K562 (cell line): ENCODE results near the gene TIMM23. TPM values are rescaled to one million over a fixed set of nuclear protein-coding genes. Genes with fewer than 3 reads are reported as not detected.

Experiments
- CBX2 ChIP-seq: fragments of 200-600 bp; sonication (generic); IDR thresholded peaks from one replicate; pipeline ENCODE4 v1.6.1; 2012; ENCODE audit warnings: mild to moderate bottlenecking, low read length, inconsistent platforms; ENCODE audit not compliant: insufficient read depth, poor library complexity, severe bottlenecking
- CLOCK ChIP-seq: fragments of 250-450 bp; sonication (Bioruptor Pico); IDR thresholded peaks from 2 replicates; pipeline ENCODE4 v1.4.0; 2020; ENCODE audit warnings: mild to moderate bottlenecking, moderate library complexity, borderline replicate concordance
- EP300 ChIP-seq: IDR thresholded peaks from 2 replicates; pipeline ENCODE4 v1.6.1; 2012; ENCODE audit warnings: low read length, improper control_type of control experiment
- FOS ChIP-seq: IDR thresholded peaks from 3 replicates; pipeline ENCODE4 v1.6.1; 2011; ENCODE audit not compliant: insufficient read length; ENCODE audit errors: extremely low read depth
- HOXB6 ChIP-seq: fragments of 250-450 bp; sonication (Bioruptor Pico); IDR thresholded peaks from 2 replicates; pipeline ENCODE4 v1.5.1; 2022; ENCODE audit warnings: mild to moderate bottlenecking, borderline replicate concordance
- MYNN ChIP-seq, 2 experiments: sonication (generic); formaldehyde crosslinking in 1 of 2; IDR thresholded peaks; 2 replicates each; pipeline versions ENCODE4 v1.5.0 to v1.6.1; 2016 to 2020; ENCODE audit warnings: antibody characterized with exemption in 1 of 2, missing genetic modification reagents in 1 of 2
- NFXL1 ChIP-seq: fragments of 450-650 bp; formaldehyde crosslinking; IDR thresholded peaks from 2 replicates; pipeline ENCODE4 v1.4.0; 2021; ENCODE audit warnings: mild to moderate bottlenecking
- POLR2AphosphoS2 ChIP-seq: IDR thresholded peaks from 2 replicates; pipeline ENCODE4 v1.6.1; 2012; ENCODE audit warnings: low read length, improper control_type of control experiment
- RHOXF2B ChIP-seq: fragments of 250-450 bp; sonication (Bioruptor Pico); conservative IDR thresholded peaks from 2 replicates; pipeline ENCODE4 v1.5.1; 2021
- RNF219 ChIP-seq: fragments of 250-450 bp; sonication (Bioruptor Pico); IDR thresholded peaks from 2 replicates; pipeline ENCODE4 v1.5.0; 2022; ENCODE audit warnings: mild to moderate bottlenecking
- SIN3A ChIP-seq, 2 experiments: fragments of 150-350 bp in 1 of 2; IDR thresholded peaks; 2 replicates each; pipeline ENCODE4 v1.6.1; 2011 to 2016; ENCODE audit warnings: borderline replicate concordance in 2 of 2, low read depth in 2 of 2, low read length in 2 of 2, mild to moderate bottlenecking in 2 of 2, moderate library complexity in 2 of 2; ENCODE audit not compliant: control insufficient read depth in 1 of 2
- SMARCE1 ChIP-seq: fragments of 450-650 bp; IDR thresholded peaks from 2 replicates; pipeline ENCODE4 v1.7.1; 2016; ENCODE audit warnings: mild to moderate bottlenecking
- SRF ChIP-seq, 2 experiments: fragments of 250-450, 450-650 bp in 1 of 2; sonication (Bioruptor Pico) in 1 of 2; sonication (generic) in 1 of 2; formaldehyde crosslinking; IDR thresholded peaks; 2 replicates each; pipeline versions ENCODE4 v1.5.0 to v1.5.1; 2020 to 2022; ENCODE audit warnings: mild to moderate bottlenecking in 1 of 2, missing genetic modification reagents in 1 of 2
- TAF9B ChIP-seq: fragments of 450-650 bp; IDR thresholded peaks from 2 replicates; pipeline ENCODE4 v1.6.1; 2018; ENCODE audit warnings: mild to moderate bottlenecking; ENCODE audit not compliant: partially characterized antibody
- ZBTB7A ChIP-seq: IDR thresholded peaks from 2 replicates; pipeline ENCODE4 v1.6.1; 2011; ENCODE audit warnings: low read depth, mild to moderate bottlenecking, low read length, moderate library complexity, borderline replicate concordance; ENCODE audit not compliant: control insufficient read depth
- ZFX ChIP-seq: sonication (generic); formaldehyde crosslinking; IDR thresholded peaks from 2 replicates; pipeline ENCODE4 v1.8.0; 2022; ENCODE audit warnings: mild to moderate bottlenecking, missing genetic modification reagents, moderate library complexity
- ZNF75A ChIP-seq: fragments of 450-650 bp; formaldehyde crosslinking; IDR thresholded peaks from 2 replicates; pipeline ENCODE4 v1.4.0; 2020; ENCODE audit warnings: mild to moderate bottlenecking
- polyA plus RNA-seq, 8 experiments: library from polyadenylated mRNA; depleted of rRNA in 4 of 8; stranded (reverse) in 5 of 8; unstranded in 3 of 8; fragments of >200 nt; fragmentation: Nextera tagmentation in 2 of 8; fragmentation: Illumina TruSeq in 1 of 8; extraction: Ambion mirVana in 2 of 8; extraction: Trizol in 1 of 8; gene quantifications; 2 replicates each; pipeline versions ENCODE4 v1.2.1 to v1.2.3, GENCODE V29; 2011 to 2014; ENCODE audit warnings: inconsistent platforms in 1 of 8, missing spikeins in 1 of 8
- total RNA-seq, 7 experiments: library from RNA; depleted of rRNA in 6 of 7; stranded (reverse); fragments of >200 nt in 6 of 7; fragmentation: Illumina TruSeq in 2 of 7; extraction: Trizol in 2 of 7; gene quantifications; 2 replicates each; pipeline versions ENCODE4 v1.2.1 to v1.2.3, GENCODE V29; 2011 to 2021; ENCODE audit warnings: low replicate concordance in 1 of 7

Gene TIMM23
- total and polyA plus RNA-seq, 9 of the 15 experiments (the other 6 are each of a cell fraction or from before 2014, with no cell fraction given): 148 to 280 (median 183) TPM

GRCh38 chr10:46022978-46023702 lies 50.9 kb downstream of the TIMM23 start (continued):
- no peak for TF ChIP-seq HOXB6 (CRISPR knock-in tag)
- TF ChIP-seq TAF9B: no peak
- no peak for TF ChIP-seq RHOXF2B (CRISPR knock-in tag)
- no peak for TF ChIP-seq CLOCK
- no peak for TF ChIP-seq POLR2AphosphoS2
- peak; percentile 57 for TF ChIP-seq MYNN (IDR thresholded peaks at IDR 0.05)
- no peak for TF ChIP-seq MYNN (CRISPR knock-in tag; IDR thresholded peaks at IDR 0.05)
- no peak for TF ChIP-seq RNF219 (CRISPR knock-in tag)
- TF ChIP-seq ZBTB7A: peak; percentile 62; the same call in 1 of the 2 replicates
- peak in 1 of 2 experiments; percentile 86; a peak in 2 of 4 replicates for TF ChIP-seq SRF (CRISPR knock-in tag; IDR thresholded peaks at IDR 0.05)
- no peak for TF ChIP-seq FOS
- TF ChIP-seq EP300: 0 out of 2 replicates have a peak, but pooled peaks have one; percentile 8
- TF ChIP-seq ZNF75A (CRISPR knock-in tag): no peak
- TF ChIP-seq NFXL1 (CRISPR knock-in tag): no peak
- TF ChIP-seq ZFX (CRISPR knock-in tag): peak; percentile 87
- TF ChIP-seq SMARCE1: 0 out of 2 replicates have a peak, but pooled peaks have one; percentile 45
- no peak for TF ChIP-seq CBX2
- TF ChIP-seq SIN3A (IDR thresholded peaks at IDR 0.05; ENCODE audit: borderline replicate concordance in 2 of 2, control insufficient read depth in 1 of 2, low read depth in 2 of 2, low read length in 2 of 2): peak in 1 of 2 experiments; percentile 71; a peak in 1 of 4 replicates
